ENCODE measurements around the gene PCNX2. TPM values are rescaled to one million over a fixed set of nuclear protein-coding genes. Genes with fewer than 3 reads are reported as not detected.
"Not testable (repeated sequence)": the region's sequence is repeated elsewhere in the genome, so short reads cannot be mapped to it uniquely, and the experiment has no call there.

PCNX2 gene
- polyA plus RNA-seq, 4 donors = 10.3 to 13.1 (median 12.5) TPM

- no peak for DNase-seq (ENCODE audit: low read depth in 4 of 4, low spot score in 3 of 4)
Measured at GRCh38 chr1:233230011-233230410, 65.5 kb downstream of the PCNX2 start.

- DNase-seq (ENCODE audit: low read depth in 4 of 4, low spot score in 3 of 4) = no peak
Measured at GRCh38 chr1:233229288-233229687, 66.2 kb downstream of the PCNX2 start.

- no peak for DNase-seq (ENCODE audit: low read depth in 4 of 4, low spot score in 3 of 4)
Measured at GRCh38 chr1:233227930-233228465, 67.5 kb downstream of the PCNX2 start.

GRCh38 chr1:233224311-233224710, 71.2 kb downstream of the PCNX2 start:
- DNase-seq (ENCODE audit: low read depth in 4 of 4, low spot score in 3 of 4) = no peak

GRCh38 chr1:233217832-233218231, 77.7 kb downstream of the PCNX2 start:
- no peak for DNase-seq (ENCODE audit: low read depth in 4 of 4, low spot score in 3 of 4)

GRCh38 chr1:233216009-233216408, 79.5 kb downstream of the PCNX2 start:
- no peak for DNase-seq (ENCODE audit: low read depth in 4 of 4, low spot score in 3 of 4)

GRCh38 chr1:233215135-233215760, 80.3 kb downstream of the PCNX2 start:
- no peak for DNase-seq (ENCODE audit: low read depth in 4 of 4, low spot score in 3 of 4)

- no peak for DNase-seq (ENCODE audit: low read depth in 4 of 4, low spot score in 3 of 4)
Measured at GRCh38 chr1:233211595-233211994, 83.9 kb downstream of the PCNX2 start.

GRCh38 chr1:233211106-233211505, 84.4 kb downstream of the PCNX2 start:
- DNase-seq (ENCODE audit: low read depth in 4 of 4, low spot score in 3 of 4) = no peak

GRCh38 chr1:233209481-233209880, 86.0 kb downstream of the PCNX2 start:
- no peak for DNase-seq (ENCODE audit: low read depth in 4 of 4, low spot score in 3 of 4)

- no peak for DNase-seq (ENCODE audit: low read depth in 4 of 4, low spot score in 3 of 4)
Measured at GRCh38 chr1:233208687-233209086, 86.8 kb downstream of the PCNX2 start.

- no peak for DNase-seq (ENCODE audit: low read depth in 4 of 4, low spot score in 3 of 4)
Measured at GRCh38 chr1:233197940-233198339, 97.6 kb downstream of the PCNX2 start.

GRCh38 chr1:233193741-233194140, 101.8 kb downstream of the PCNX2 start:
- no peak for DNase-seq (ENCODE audit: low read depth in 4 of 4, low spot score in 3 of 4)

- DNase-seq (ENCODE audit: low read depth in 4 of 4, low spot score in 3 of 4) = no peak
Measured at GRCh38 chr1:233190987-233191386, 104.5 kb downstream of the PCNX2 start.

GRCh38 chr1:233189526-233189925, 106.0 kb downstream of the PCNX2 start:
- DNase-seq (ENCODE audit: low read depth in 4 of 4, low spot score in 3 of 4) = peak in 3 of 4 donors; percentile 5 to 31 (median 24)

GRCh38 chr1:233188061-233188460, 107.5 kb downstream of the PCNX2 start:
- no peak for DNase-seq (ENCODE audit: low read depth in 4 of 4, low spot score in 3 of 4)

GRCh38 chr1:233183226-233184020, 112.1 kb downstream of the PCNX2 start:
- DNase-seq (ENCODE audit: low read depth in 4 of 4, low spot score in 3 of 4) = no peak

GRCh38 chr1:233182587-233182986, 112.9 kb downstream of the PCNX2 start:
- DNase-seq (ENCODE audit: low read depth in 4 of 4, low spot score in 3 of 4) = no peak

- DNase-seq (ENCODE audit: low read depth in 4 of 4, low spot score in 3 of 4) = no peak
Measured at GRCh38 chr1:233180641-233181364, 114.7 kb downstream of the PCNX2 start.

- DNase-seq (ENCODE audit: low read depth in 4 of 4, low spot score in 3 of 4) = not testable (repeated sequence)
Measured at GRCh38 chr1:233179638-233180037, 115.9 kb downstream of the PCNX2 start.

- DNase-seq (ENCODE audit: low read depth in 4 of 4, low spot score in 3 of 4) = no peak
Measured at GRCh38 chr1:233172201-233172600, 123.3 kb downstream of the PCNX2 start.
